HCT116 (cell line): ENCODE data around the gene VSX1. TPM values are rescaled to one million over a fixed set of nuclear protein-coding genes. Genes with fewer than 3 reads are reported as not detected.

Experiments used
- ATAC-seq: fragments of 200-7000 bp; cut with Tn5 transposase; 2 replicates; pipeline ENCODE4 v1.9.1; 2020; ENCODE audit warnings: mild to moderate bottlenecking, moderate library complexity
- BruUV-seq: library from RNA; stranded (reverse); fragments of 400-500 nt; replicated peaks from 2 replicates; lab custom pipeline; 2021; lab: Mats Ljungman, UMichigan
- CTCF ChIA-PET: fragments of 300-600 bp; sonication (Branson Sonifier 250); formaldehyde crosslinking; loops from one replicate; lab custom pipeline; 2021; ENCODE audit warnings: antibody characterized with exemption; lab: Charles Lee
- POLR2A ChIA-PET: fragments of 300-600, 350-600 bp; sonication (Branson Sonifier 250); formaldehyde crosslinking; loops from one replicate; lab custom pipeline; 2021; ENCODE audit warnings: antibody characterized with exemption; lab: Charles Lee
- RAD21 ChIA-PET, 2 experiments: fragments of 300-600 bp; sonication (Branson Sonifier 250); formaldehyde crosslinking; loops; one replicate each; lab custom pipeline; 2023; ENCODE audit warnings: low total read pairs in 2 of 2; ENCODE audit not compliant: uncharacterized antibody in 2 of 2, unreplicated experiment in 2 of 2, low non-redundant PET in 1 of 2; lab: Charles Lee
- DNase-seq: peaks from one replicate; pipeline ENCODE4 v3.0.0-alpha.2; 2010; ENCODE audit warnings: low read depth, low spot score
- H2AFZ ChIP-seq: fragments of 200-600 bp; shearing (Covaris generic), sonication (generic); 2 replicates; pipeline ENCODE4 v1.6.1; 2017; ENCODE audit warnings: low read depth, mixed run types, mixed read lengths, antibody characterized with exemption, low read length; ENCODE audit not compliant: poor library complexity, severe bottlenecking
- H3K27ac ChIP-seq: 2 replicates; pipeline ENCODE4 v1.5.1; 2012; ENCODE audit warnings: low read depth, low read length
- H3K27me3 ChIP-seq: fragments of 200-600 bp; sonication (generic); 2 replicates; pipeline ENCODE4 v1.6.1; 2016; ENCODE audit warnings: mixed run types, low read length, mixed read lengths; ENCODE audit not compliant: insufficient read depth
- H3K36me3 ChIP-seq, 2 experiments: fragments of 200-500 bp in 1 of 2; fragments of 200-600 bp in 1 of 2; sonication (Bioruptor generic) in 1 of 2; sonication (generic) in 1 of 2; 2 replicates each; pipeline versions ENCODE4 v1.5.1 to v1.6.1; 2014 to 2016; ENCODE audit warnings: low read length in 2 of 2, inconsistent platforms in 1 of 2, mixed read lengths in 1 of 2, mixed run types in 1 of 2; ENCODE audit not compliant: insufficient read depth in 2 of 2, control insufficient read depth in 1 of 2
- H3K4me1 ChIP-seq, 2 experiments: fragments of 200-600 bp in 1 of 2; sonication (generic) in 1 of 2; 2 replicates each; pipeline versions ENCODE4 v1.5.1 to v1.6.1; 2012 to 2017; ENCODE audit warnings: low read length in 2 of 2, inconsistent platforms in 1 of 2, mild to moderate bottlenecking in 1 of 2, mixed read lengths in 1 of 2, mixed run types in 1 of 2, moderate library complexity in 1 of 2; ENCODE audit not compliant: insufficient read depth in 2 of 2, control insufficient read depth in 1 of 2
- H3K4me2 ChIP-seq: fragments of 200-600 bp; sonication (generic); 2 replicates; pipeline ENCODE4 v1.6.1; 2017; ENCODE audit warnings: mixed run types, low read length, mixed read lengths
- H3K4me3 ChIP-seq, 2 experiments: fragments of 200-600 bp in 1 of 2; sonication (generic) in 1 of 2; replicated peaks in 1 of 2; 2 replicates each; pipeline ENCODE4 v1.5.1; 2011 to 2016; ENCODE audit warnings: low read length in 2 of 2, control low read depth in 1 of 2, low read depth in 1 of 2, mild to moderate bottlenecking in 1 of 2, mixed read lengths in 1 of 2, mixed run types in 1 of 2
- H3K79me2 ChIP-seq: fragments of 200-600 bp; sonication (generic); 2 replicates; pipeline ENCODE4 v1.6.1; 2017; ENCODE audit warnings: mild to moderate bottlenecking, mixed run types, low read length, moderate library complexity, mixed read lengths; ENCODE audit not compliant: insufficient read depth
- H3K9ac ChIP-seq: fragments of 200-600 bp; sonication (generic); 2 replicates; pipeline ENCODE4 v1.6.1; 2016; ENCODE audit warnings: low read length, mixed read lengths
- H3K9me2 ChIP-seq: fragments of 200-600 bp; sonication (generic), shearing (Covaris generic); 2 replicates; pipeline ENCODE4 v1.6.1; 2017; ENCODE audit warnings: mixed run types, mild to moderate bottlenecking, moderate library complexity; ENCODE audit not compliant: insufficient read depth
- H3K9me3 ChIP-seq, 2 experiments: fragments of 200-500 bp in 1 of 2; fragments of 200-600 bp in 1 of 2; sonication (Bioruptor generic) in 1 of 2; sonication (generic) in 1 of 2; 2 replicates each; pipeline ENCODE4 v1.6.1; 2014 to 2017; ENCODE audit warnings: low read length in 2 of 2, mixed read lengths in 2 of 2, inconsistent platforms in 1 of 2, low read depth in 1 of 2, mild to moderate bottlenecking in 1 of 2, mixed run types in 1 of 2, moderate library complexity in 1 of 2; ENCODE audit not compliant: control insufficient read depth in 1 of 2, insufficient read depth in 1 of 2
- H4K20me1 ChIP-seq: fragments of 200-600 bp; sonication (generic), shearing (Covaris generic); 2 replicates; pipeline ENCODE4 v1.6.1; 2017; ENCODE audit warnings: mixed run types, mild to moderate bottlenecking, moderate library complexity; ENCODE audit not compliant: insufficient read depth
- ATF3 ChIP-seq: IDR thresholded peaks from 2 replicates; pipeline ENCODE4 v1.6.1; 2012
- CBX3 ChIP-seq: IDR thresholded peaks from 2 replicates; pipeline ENCODE4 v1.6.1; 2012; ENCODE audit warnings: low read depth
- EGR1 ChIP-seq: IDR thresholded peaks from 2 replicates; pipeline ENCODE4 v1.6.1; 2012; ENCODE audit warnings: low read depth
- EZH2 ChIP-seq: fragments of 200-600 bp; sonication (generic); IDR thresholded peaks from 2 replicates; pipeline ENCODE4 v1.6.1; 2017; ENCODE audit warnings: antibody characterized with exemption, mixed run types
- EZH2phosphoT487 ChIP-seq: fragments of 200-600 bp; IDR thresholded peaks from 2 replicates; pipeline ENCODE4 v1.6.1; 2018; ENCODE audit warnings: antibody characterized with exemption, borderline replicate concordance
- FOSL1 ChIP-seq: IDR thresholded peaks from 2 replicates; pipeline ENCODE4 v1.6.1; 2012; ENCODE audit warnings: low read depth
- POLR2AphosphoS5 ChIP-seq: IDR thresholded peaks from 2 replicates; pipeline ENCODE4 v1.6.1; 2011; ENCODE audit warnings: mild to moderate bottlenecking, low read depth, low read length, moderate library complexity
- RAD21 ChIP-seq: IDR thresholded peaks from 2 replicates; pipeline ENCODE4 v1.6.1; 2012; ENCODE audit warnings: low read depth, mild to moderate bottlenecking
- REST ChIP-seq: IDR thresholded peaks from 2 replicates; pipeline ENCODE4 v1.6.1; 2012; ENCODE audit warnings: low read depth
- SP1 ChIP-seq: IDR thresholded peaks from 2 replicates; pipeline ENCODE4 v1.6.1; 2012; ENCODE audit warnings: low read depth
- SRF ChIP-seq: IDR thresholded peaks from 2 replicates; pipeline ENCODE4 v1.6.1; 2012; ENCODE audit warnings: low read depth
- TCF7L2 ChIP-seq: IDR thresholded peaks from 2 replicates; pipeline ENCODE4 v1.7.0; 2011; ENCODE audit warnings: borderline replicate concordance, inconsistent platforms; ENCODE audit not compliant: insufficient read depth, insufficient read length; ENCODE audit errors: extremely low read depth
- YY1 ChIP-seq: IDR thresholded peaks from 2 replicates; pipeline ENCODE4 v1.6.1; 2011; ENCODE audit warnings: low read length, low read depth, moderate library complexity, mild to moderate bottlenecking; ENCODE audit not compliant: insufficient replicate concordance; ENCODE audit errors: extremely low read depth
- ZFX ChIP-seq: fragments of 450-650 bp; IDR thresholded peaks from 2 replicates; pipeline ENCODE4 v1.6.1; 2017
- ZNF274 ChIP-seq: fragments of 200-500 bp; sonication (Bioruptor generic); IDR thresholded peaks from 2 replicates; pipeline ENCODE4 v1.6.1; 2014; ENCODE audit warnings: mild to moderate bottlenecking, low read depth, low read length, inconsistent platforms
- intact Hi-C: fragments of 100-400 bp; cut with micrococcal nuclease; formaldehyde crosslinking; loops from 2 replicates; pipeline ENCODE4 v1.10.0; 2022
- total RNA-seq: library from RNA; stranded (reverse); gene quantifications from one replicate; pipeline ENCODE4 v1.2.1, GENCODE V29; 2021; ENCODE audit not compliant: unreplicated experiment
- TF ChIP-seq, protein P1 (sequence below), 3 experiments: fragments of 200-600 bp in 1 of 3; sonication (generic) in 1 of 3; IDR thresholded peaks in 2 of 3; conservative IDR thresholded peaks in 1 of 3; 2 replicates each; pipeline ENCODE4 v1.5.1; 2012 to 2017; ENCODE audit warnings: low read depth in 2 of 3, low read length in 2 of 3, antibody characterized with exemption in 1 of 3, borderline replicate concordance in 1 of 3, control low read depth in 1 of 3, mild to moderate bottlenecking in 1 of 3, mixed read lengths in 1 of 3, mixed run types in 1 of 3, moderate library complexity in 1 of 3; ENCODE audit not compliant: insufficient read depth in 1 of 3

The VSX1 gene
- total RNA-seq, 1 experiment from 2014 or later, result not detected

- Histone ChIP-seq H3K9me3 (no peaks in the 10 kb centered on the region), H3K27me3 (no peaks in the 10 kb centered on the region; the same call in 1 of the 2 replicates), H3K79me2 (no peaks in the 10 kb centered on the region), H3K9ac (no peak overlapping the region), H3K36me3 (no peaks in the 10 kb centered on the region; a peak in 1 of 4 replicates), H3K4me3 (no peak overlapping the region), H3K4me1 (no peaks in the 10 kb centered on the region), H3K9me2 (no peaks in the 10 kb centered on the region), H3K27ac (no peak overlapping the region), H4K20me1 (no peaks in the 10 kb centered on the region), H3K4me2 (no peak overlapping the region), H2AFZ (no peak overlapping the region)
- DNase-seq, result no peak
- no peak for ATAC-seq
- CTCF ChIA-PET, result no interaction called here
- POLR2A ChIA-PET, result no interaction called here
- TF ChIP-seq ZNF274, result no peak
- TF ChIP-seq TCF7L2, result no peak
- no peak for TF ChIP-seq ATF3
- TF ChIP-seq FOSL1, result no peak
- no peak for TF ChIP-seq EZH2phosphoT487
- no peak for TF ChIP-seq EZH2
- TF ChIP-seq RAD21, result no peak
- TF ChIP-seq CBX3, result no peak
- TF ChIP-seq POLR2AphosphoS5, result no peak
- no peak for TF ChIP-seq ZFX
- TF ChIP-seq, protein P1, sequence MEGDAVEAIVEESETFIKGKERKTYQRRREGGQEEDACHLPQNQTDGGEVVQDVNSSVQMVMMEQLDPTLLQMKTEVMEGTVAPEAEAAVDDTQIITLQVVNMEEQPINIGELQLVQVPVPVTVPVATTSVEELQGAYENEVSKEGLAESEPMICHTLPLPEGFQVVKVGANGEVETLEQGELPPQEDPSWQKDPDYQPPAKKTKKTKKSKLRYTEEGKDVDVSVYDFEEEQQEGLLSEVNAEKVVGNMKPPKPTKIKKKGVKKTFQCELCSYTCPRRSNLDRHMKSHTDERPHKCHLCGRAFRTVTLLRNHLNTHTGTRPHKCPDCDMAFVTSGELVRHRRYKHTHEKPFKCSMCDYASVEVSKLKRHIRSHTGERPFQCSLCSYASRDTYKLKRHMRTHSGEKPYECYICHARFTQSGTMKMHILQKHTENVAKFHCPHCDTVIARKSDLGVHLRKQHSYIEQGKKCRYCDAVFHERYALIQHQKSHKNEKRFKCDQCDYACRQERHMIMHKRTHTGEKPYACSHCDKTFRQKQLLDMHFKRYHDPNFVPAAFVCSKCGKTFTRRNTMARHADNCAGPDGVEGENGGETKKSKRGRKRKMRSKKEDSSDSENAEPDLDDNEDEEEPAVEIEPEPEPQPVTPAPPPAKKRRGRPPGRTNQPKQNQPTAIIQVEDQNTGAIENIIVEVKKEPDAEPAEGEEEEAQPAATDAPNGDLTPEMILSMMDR (IDR thresholded peaks at IDR 0.05 in 2 of 3, conservative IDR thresholded peaks at IDR 0.05 in 1 of 3; ENCODE audit: borderline replicate concordance in 1 of 3, insufficient read depth in 1 of 3, low read depth in 2 of 3, low read length in 2 of 3), result no peak
- TF ChIP-seq YY1, result no peak
- no peak for TF ChIP-seq REST
- no peak for TF ChIP-seq SRF
- no peak for TF ChIP-seq SP1
- no peak for TF ChIP-seq EGR1
- RAD21 ChIA-PET, result no interaction called here
- intact Hi-C loops, result no loop called here
- BruUV-seq, result no TSS peak
Observed at GRCh38 chr20:25047766-25048165, 34.2 kb downstream of the VSX1 start.
